Measurements from ENCODE around the gene ZNF723.
"Not testable (repeated sequence)": the region's sequence is repeated elsewhere in the genome, so short reads cannot be mapped to it uniquely, and the experiment has no call there.

ZNF723 gene

GRCh38 chr19:22814124-22814523 lies 18.0 kb upstream of the ZNF723 start:
- TF ChIP-seq CTCF (IDR thresholded peaks at IDR 0.05; ENCODE audit: low read depth, low read length, missing control alignments), result no peak
- H3K4me3 ChIP-seq (replicated peaks; ENCODE audit: low read depth, low read length), result no peak overlapping the region

GRCh38 chr19:22831211-22831610 lies 880 bp upstream of the ZNF723 start:
- H3K4me3 ChIP-seq (replicated peaks; ENCODE audit: low read depth, low read length), result no peak overlapping the region
- TF ChIP-seq CTCF (IDR thresholded peaks at IDR 0.05; ENCODE audit: low read depth, low read length, missing control alignments), result no peak
- no peak for DNase-seq (ENCODE audit: extremely low read depth, low read depth)

More at GRCh38 chr19:22814124-22814523, 18.0 kb upstream of the ZNF723 start:
- no peak for DNase-seq (ENCODE audit: extremely low read depth, low read depth)

GRCh38 chr19:22857713-22858320 lies 25.7 kb downstream of the ZNF723 start:
- not testable (repeated sequence) for DNase-seq (ENCODE audit: extremely low read depth, low read depth); H3K4me3 ChIP-seq (replicated peaks; ENCODE audit: low read depth, low read length)

- no peak for TF ChIP-seq CTCF (IDR thresholded peaks at IDR 0.05; ENCODE audit: low read depth, low read length, missing control alignments)
- DNase-seq (ENCODE audit: extremely low read depth, low read depth), result peak; percentile 0
- no peak overlapping the region for H3K4me3 ChIP-seq (replicated peaks; ENCODE audit: low read depth, low read length)
These were observed 50.7 kb downstream of the ZNF723 start for GRCh38 chr19:22882797-22883196.

GRCh38 chr19:22893855-22894270 lies 61.8 kb downstream of the ZNF723 start:
- H3K4me3 ChIP-seq (replicated peaks; ENCODE audit: low read depth, low read length), result no peak overlapping the region
- no peak for TF ChIP-seq CTCF (IDR thresholded peaks at IDR 0.05; ENCODE audit: low read depth, low read length, missing control alignments)

GRCh38 chr19:22901431-22902130 lies 69.5 kb downstream of the ZNF723 start:
- no peak for TF ChIP-seq CTCF (IDR thresholded peaks at IDR 0.05; ENCODE audit: low read depth, low read length, missing control alignments)
- no peak overlapping the region for H3K4me3 ChIP-seq (replicated peaks; ENCODE audit: low read depth, low read length)
- no peak for DNase-seq (ENCODE audit: extremely low read depth, low read depth)

More at GRCh38 chr19:22893855-22894270, 61.8 kb downstream of the ZNF723 start:
- DNase-seq (ENCODE audit: extremely low read depth, low read depth), result no peak

All from HFF-Myc (cell line).